Spleen (tissue), 7 donors: Measurements from ENCODE around the gene ZNF248.

Experiments used
- CTCF ChIP-seq, 11 experiments: fragments of 200-600 bp in 7 of 11; fragments of 450-650 bp in 4 of 11; sonication (generic) in 4 of 11; IDR thresholded peaks in 8 of 11; conservative IDR thresholded peaks in 3 of 11; 1 replicate in 7 of 11; 2 replicates in 4 of 11; pipeline versions ENCODE4 v1.4.0 to v1.8.0; 2016 to 2021; ENCODE audit warnings: antibody characterized with exemption in 11 of 11, inconsistent platforms in 4 of 11, mild to moderate bottlenecking in 1 of 11
- POLR2A ChIP-seq, 3 donors: fragments of 450-650 bp; IDR thresholded peaks; one replicate each; pipeline ENCODE4 v1.5.1; 2017; ENCODE audit warnings: antibody characterized with exemption in 3 of 3, mild to moderate bottlenecking in 1 of 3
- POLR2AphosphoS5 ChIP-seq, 3 donors: sonication (generic); formaldehyde crosslinking; IDR thresholded peaks; one replicate each; pipeline ENCODE4 v1.5.1; 2017; ENCODE audit warnings: antibody characterized with exemption in 3 of 3
- donor health status: DM: no; HTN: no; CAD: no; lungs with moderate emphysema.
- donor health status: DM: no; HTN: no; CAD: no.
- donor health status: DM: no; HTN: no; CAD: no.

GRCh38 chr10:37812290-37812689, 45.1 kb downstream of the ZNF248 start:
- TF ChIP-seq CTCF (IDR thresholded peaks at IDR 0.05 in 8 of 11, conservative IDR thresholded peaks at IDR 0.05 in 3 of 11) (no peak), POLR2A (IDR thresholded peaks at IDR 0.05) (no peak), POLR2AphosphoS5 (IDR thresholded peaks at IDR 0.05) (no peak)
